ENCODE data around the gene ACOT7. TPM values are rescaled to one million over a fixed set of nuclear protein-coding genes. Genes with fewer than 3 reads are reported as not detected.

The ACOT7 gene
- total RNA-seq, 1 donor from 2014 or later, result 8.6 TPM

- Histone ChIP-seq H3K27me3 (ENCODE audit: low read depth) (peaks cover 78% of the 10 kb centered on the region), H3K27ac (replicated peaks) (no peak overlapping the region), H3K36me3 (peaks cover 6% of the 10 kb centered on the region), H3K9me3 (replicated peaks) (no peaks in the 10 kb centered on the region), H3K4me1 (peaks cover 21% of the 10 kb centered on the region), H3K4me3 (no peak overlapping the region)
- TF ChIP-seq, protein P1, sequence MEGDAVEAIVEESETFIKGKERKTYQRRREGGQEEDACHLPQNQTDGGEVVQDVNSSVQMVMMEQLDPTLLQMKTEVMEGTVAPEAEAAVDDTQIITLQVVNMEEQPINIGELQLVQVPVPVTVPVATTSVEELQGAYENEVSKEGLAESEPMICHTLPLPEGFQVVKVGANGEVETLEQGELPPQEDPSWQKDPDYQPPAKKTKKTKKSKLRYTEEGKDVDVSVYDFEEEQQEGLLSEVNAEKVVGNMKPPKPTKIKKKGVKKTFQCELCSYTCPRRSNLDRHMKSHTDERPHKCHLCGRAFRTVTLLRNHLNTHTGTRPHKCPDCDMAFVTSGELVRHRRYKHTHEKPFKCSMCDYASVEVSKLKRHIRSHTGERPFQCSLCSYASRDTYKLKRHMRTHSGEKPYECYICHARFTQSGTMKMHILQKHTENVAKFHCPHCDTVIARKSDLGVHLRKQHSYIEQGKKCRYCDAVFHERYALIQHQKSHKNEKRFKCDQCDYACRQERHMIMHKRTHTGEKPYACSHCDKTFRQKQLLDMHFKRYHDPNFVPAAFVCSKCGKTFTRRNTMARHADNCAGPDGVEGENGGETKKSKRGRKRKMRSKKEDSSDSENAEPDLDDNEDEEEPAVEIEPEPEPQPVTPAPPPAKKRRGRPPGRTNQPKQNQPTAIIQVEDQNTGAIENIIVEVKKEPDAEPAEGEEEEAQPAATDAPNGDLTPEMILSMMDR (IDR thresholded peaks at IDR 0.05; ENCODE audit: borderline replicate concordance), result no peak
- intact Hi-C loops (cut with micrococcal nuclease), result loop anchor here (10.0 kb wide), 1 partner anchor 202 kb away; no protein-coding TSS in a partner anchor
- DNase-seq, result no peak
Measured at GRCh38 chr1:6256645-6257044, 136.9 kb downstream of the ACOT7 start.

- Histone ChIP-seq H3K4me3 (no peak overlapping the region), H3K36me3 (peaks cover 6% of the 10 kb centered on the region), H3K27ac (replicated peaks) (no peak overlapping the region), H3K27me3 (ENCODE audit: low read depth) (peaks cover 81% of the 10 kb centered on the region), H3K4me1 (peaks cover 5% of the 10 kb centered on the region), H3K9me3 (replicated peaks) (no peaks in the 10 kb centered on the region)
- TF ChIP-seq, protein P1 (IDR thresholded peaks at IDR 0.05; ENCODE audit: borderline replicate concordance), result no peak
- no peak for DNase-seq
- intact Hi-C loops (cut with micrococcal nuclease), result loop anchor here (10.0 kb wide), 1 partner anchor 200 kb away; no protein-coding TSS in a partner anchor
Measured at GRCh38 chr1:6254691-6255090, 138.9 kb downstream of the ACOT7 start.

DNA sequence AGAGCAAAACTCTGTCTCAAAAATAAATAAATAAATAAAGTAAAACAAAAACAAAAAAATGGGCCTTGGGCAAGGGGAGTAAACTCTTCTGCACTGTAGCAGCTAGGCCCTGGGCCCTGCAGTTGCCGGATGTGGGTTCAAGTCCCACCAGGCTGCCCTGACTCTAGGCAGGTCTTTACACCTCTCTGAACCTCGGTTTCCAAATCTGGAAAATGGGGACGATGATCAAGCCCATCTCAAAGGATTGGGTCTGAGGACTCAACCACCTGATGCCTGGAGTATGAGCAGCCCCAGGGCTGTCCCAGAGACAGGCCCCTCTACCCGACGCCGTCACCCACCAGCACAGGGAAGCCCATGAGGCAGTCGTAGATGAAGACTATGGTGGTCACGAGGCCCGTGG lies 140.2 kb downstream of the ACOT7 start:
- H3K9me3 ChIP-seq (replicated peaks), result no peaks in the 10 kb centered on the region
- TF ChIP-seq, protein P1 (IDR thresholded peaks at IDR 0.05; ENCODE audit: borderline replicate concordance), result no peak
- no peak overlapping the region for H3K4me3 ChIP-seq
- H3K36me3 ChIP-seq, result peaks cover 6% of the 10 kb centered on the region
- intact Hi-C loops (cut with micrococcal nuclease), result loop anchor here (10.0 kb wide), 1 partner anchor 199 kb away; no protein-coding TSS in a partner anchor
- H3K27ac ChIP-seq (replicated peaks), result no peak overlapping the region
- DNase-seq, result no peak
- peaks cover 80% of the 10 kb centered on the region for H3K27me3 ChIP-seq (ENCODE audit: low read depth)
- peaks cover 7% of the 10 kb centered on the region for H3K4me1 ChIP-seq

- Histone ChIP-seq H3K36me3 (peaks cover 6% of the 10 kb centered on the region), H3K4me1 (peaks cover 7% of the 10 kb centered on the region), H3K9me3 (replicated peaks) (no peaks in the 10 kb centered on the region), H3K4me3 (no peak overlapping the region), H3K27me3 (ENCODE audit: low read depth) (peaks cover 82% of the 10 kb centered on the region), H3K27ac (replicated peaks) (no peak overlapping the region)
- no peak for DNase-seq
- TF ChIP-seq, protein P1 (IDR thresholded peaks at IDR 0.05; ENCODE audit: borderline replicate concordance), result no peak
- intact Hi-C loops (cut with micrococcal nuclease), result loop anchor here (10.0 kb wide), 1 partner anchor 198 kb away; no protein-coding TSS in a partner anchor
Measured at GRCh38 chr1:6252374-6252710, 141.2 kb downstream of the ACOT7 start.

- DNase-seq, result no peak
- Histone ChIP-seq H3K9me3 (replicated peaks) (no peaks in the 10 kb centered on the region), H3K27ac (replicated peaks) (no peak overlapping the region), H3K27me3 (ENCODE audit: low read depth) (peaks cover 82% of the 10 kb centered on the region), H3K36me3 (peaks cover 6% of the 10 kb centered on the region), H3K4me1 (peaks cover 7% of the 10 kb centered on the region), H3K4me3 (no peak overlapping the region)
- TF ChIP-seq, protein P1 (IDR thresholded peaks at IDR 0.05; ENCODE audit: borderline replicate concordance), result no peak
- intact Hi-C loops (cut with micrococcal nuclease), result loop anchor here (10.0 kb wide), 1 partner anchor 197 kb away; no protein-coding TSS in a partner anchor
Measured at GRCh38 chr1:6251681-6252373, 141.7 kb downstream of the ACOT7 start.
